Mononuclear cell (primary cell): ENCODE data around the gene ATXN7. TPM values are rescaled to one million over a fixed set of nuclear protein-coding genes. Genes with fewer than 3 reads are reported as not detected.

Source experiments
- H3K27me3 ChIP-seq: 2 replicates; pipeline ENCODE4 v1.6.0; 2011; ENCODE audit warnings: low read length, control low read depth; ENCODE audit not compliant: insufficient read depth
- H3K4me1 ChIP-seq: 2 replicates; pipeline ENCODE4 v1.5.1; 2011; ENCODE audit warnings: mild to moderate bottlenecking, low read length, control low read depth; ENCODE audit not compliant: insufficient read depth
- H3K4me3 ChIP-seq: 2 replicates; pipeline ENCODE4 v1.5.1; 2011; ENCODE audit warnings: mild to moderate bottlenecking, low read length, moderate library complexity
- H3K9me3 ChIP-seq: 2 replicates; pipeline ENCODE4 v1.5.1; 2011; ENCODE audit warnings: low read depth, mild to moderate bottlenecking, control low read depth, low read length
- total RNA-seq: library from RNA; depleted of rRNA; stranded (reverse); fragments of >200 nt; gene quantifications from one replicate; pipeline ENCODE4 v1.2.3, GENCODE V29; 2012

Gene ATXN7
- total RNA-seq, 1 donor: 121 TPM

DNA sequence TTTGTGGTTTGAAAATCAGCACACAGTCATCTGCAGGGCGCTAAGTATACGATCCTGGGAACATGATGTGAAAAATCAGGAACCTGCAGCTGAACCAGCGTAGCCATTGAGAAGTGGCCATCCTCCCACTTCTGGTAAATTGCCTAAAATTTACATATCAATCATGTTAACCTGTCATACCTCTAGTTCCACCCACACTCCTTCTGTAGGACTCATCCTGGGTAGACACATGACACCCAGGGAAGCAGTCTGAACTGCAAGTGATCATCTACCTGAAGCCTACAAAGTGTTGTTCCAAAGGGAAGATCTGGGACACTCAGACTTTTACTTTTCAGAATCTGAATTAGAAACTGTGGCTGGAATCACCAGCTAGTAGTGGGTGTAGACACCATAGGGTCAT, 165.1 kb downstream of the ATXN7 start:
- peaks cover 30% of the 10 kb centered on the region for H3K27me3 ChIP-seq
- H3K4me1 ChIP-seq: peaks cover 13% of the 10 kb centered on the region
- no peaks in the 10 kb centered on the region for H3K9me3 ChIP-seq
- no peak overlapping the region for H3K4me3 ChIP-seq

GRCh38 chr3:64029287-64029686, 165.6 kb downstream of the ATXN7 start:
- Histone ChIP-seq H3K4me3 (no peak overlapping the region), H3K9me3 (no peaks in the 10 kb centered on the region), H3K4me1 (peaks cover 10% of the 10 kb centered on the region), H3K27me3 (peaks cover 30% of the 10 kb centered on the region)

DNA sequence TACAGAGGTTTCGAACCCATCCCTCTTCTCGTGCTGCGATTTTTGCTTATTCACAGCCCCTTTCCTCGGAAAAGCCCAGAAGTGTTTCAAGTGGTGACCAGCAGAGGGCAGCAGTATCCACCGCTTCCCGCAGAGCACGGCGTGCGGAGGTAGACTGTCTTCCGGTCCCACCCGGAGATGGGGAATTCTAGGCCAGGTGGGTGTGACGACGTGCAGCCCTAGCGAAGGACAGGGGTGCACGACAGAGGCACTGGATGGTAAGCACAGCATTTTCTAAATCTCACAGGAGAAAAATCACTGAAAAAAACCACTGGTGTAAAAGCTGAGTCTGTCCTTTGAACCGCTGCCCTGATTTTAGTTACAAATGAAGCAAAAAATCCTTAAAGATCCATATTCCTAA, 167.1 kb downstream of the ATXN7 start:
- Histone ChIP-seq H3K9me3 (no peaks in the 10 kb centered on the region), H3K4me3 (peak overlapping the region; percentile 29), H3K27me3 (peaks cover 30% of the 10 kb centered on the region), H3K4me1 (peaks cover 10% of the 10 kb centered on the region)

DNA sequence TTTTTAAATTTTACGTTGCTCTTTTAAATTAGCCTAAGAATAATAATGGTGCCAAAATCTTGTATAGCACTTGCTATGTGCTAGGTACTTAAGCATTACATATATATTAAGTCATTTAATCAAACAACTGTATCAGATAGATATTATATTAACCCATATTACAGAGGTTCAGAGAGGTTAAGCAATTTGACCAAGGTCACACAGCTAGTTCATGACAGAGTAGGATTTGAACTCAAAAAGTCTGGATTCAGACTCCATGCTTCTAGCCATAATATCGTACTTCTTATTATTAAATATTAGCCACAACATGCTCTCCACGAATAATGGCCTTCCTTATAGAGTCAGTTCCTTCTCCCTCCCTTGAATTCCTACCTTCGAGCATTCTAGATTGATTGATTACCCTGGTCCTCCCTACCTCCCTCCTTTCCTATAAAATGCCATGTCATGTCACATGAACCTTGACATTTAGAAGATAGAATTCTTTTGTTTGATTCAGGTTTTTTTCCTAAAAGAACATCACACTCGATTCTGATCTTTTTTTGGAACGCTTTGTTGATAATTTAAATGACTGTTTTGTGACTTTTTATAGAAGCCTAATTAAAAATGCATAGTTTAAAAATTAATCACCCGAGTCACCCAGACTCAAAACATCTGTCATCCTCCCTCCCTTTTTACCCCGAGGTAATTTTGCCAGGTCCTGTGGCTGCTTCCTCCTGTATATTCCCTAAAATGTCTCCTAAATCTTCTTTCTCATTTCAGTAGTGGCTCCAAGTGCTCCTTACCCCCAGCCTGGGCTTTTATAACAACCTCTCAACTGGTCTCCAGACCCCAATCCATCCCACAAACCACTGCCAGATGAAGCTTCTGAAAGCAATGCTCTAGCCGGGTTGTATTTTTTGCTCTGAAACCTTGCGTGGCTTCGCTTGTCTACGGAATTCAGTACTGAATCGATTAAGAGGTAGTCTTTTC, 168.2 kb downstream of the ATXN7 start:
- H3K4me1 ChIP-seq: peaks cover 10% of the 10 kb centered on the region
- H3K27me3 ChIP-seq: peaks cover 29% of the 10 kb centered on the region
- H3K9me3 ChIP-seq: no peaks in the 10 kb centered on the region
- no peak overlapping the region for H3K4me3 ChIP-seq

DNA sequence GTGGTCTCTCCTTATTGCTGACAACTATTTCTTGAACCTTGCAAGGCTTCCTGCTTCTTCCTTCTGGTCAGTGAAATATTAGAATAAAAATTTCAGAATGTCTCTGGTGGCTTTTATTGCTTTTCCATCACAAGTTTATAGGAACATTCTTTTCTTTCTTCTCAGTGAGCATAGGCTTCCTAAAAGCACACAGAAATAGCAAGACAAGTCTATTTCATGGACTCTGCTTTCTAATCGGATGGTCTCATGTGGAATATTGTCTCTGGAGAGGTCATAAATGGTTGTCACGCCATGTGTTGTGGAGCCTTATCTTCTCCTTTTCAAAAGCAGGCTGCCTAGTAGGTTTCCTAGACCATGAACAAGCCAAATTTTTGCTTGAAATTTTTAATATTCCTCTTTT, 169.4 kb downstream of the ATXN7 start:
- H3K4me3 ChIP-seq: no peak overlapping the region
- H3K4me1 ChIP-seq: peaks cover 10% of the 10 kb centered on the region
- H3K9me3 ChIP-seq: no peaks in the 10 kb centered on the region
- H3K27me3 ChIP-seq: peaks cover 21% of the 10 kb centered on the region

GRCh38 chr3:64037084-64037483, 173.4 kb downstream of the ATXN7 start:
- Histone ChIP-seq H3K4me1 (peaks cover 3% of the 10 kb centered on the region), H3K27me3 (no peaks in the 10 kb centered on the region), H3K4me3 (no peak overlapping the region), H3K9me3 (no peaks in the 10 kb centered on the region)

DNA sequence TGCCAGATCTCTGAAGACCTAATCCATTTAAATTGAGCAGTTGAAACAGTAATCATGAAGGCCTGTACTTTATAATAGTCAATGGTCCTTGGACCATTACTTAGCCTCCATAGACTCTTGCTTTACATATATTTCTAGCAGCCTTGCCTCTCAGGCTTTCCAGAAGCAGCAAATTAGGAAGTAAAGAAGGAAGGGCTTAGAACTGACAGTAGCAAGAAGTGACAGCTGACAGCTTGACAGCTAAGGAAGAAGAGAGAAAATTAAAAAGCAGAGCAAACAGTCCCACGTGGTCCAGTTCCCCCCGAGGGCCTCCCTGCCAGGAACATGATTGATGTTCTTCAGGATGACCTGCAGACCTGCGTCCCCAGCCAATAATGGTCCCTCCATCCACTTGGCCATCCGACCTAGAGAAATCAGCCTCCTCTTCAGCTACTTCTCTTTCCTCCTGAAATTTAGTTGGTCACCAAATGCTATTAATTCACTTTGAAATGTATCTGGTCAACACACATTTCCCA, 174.6 kb downstream of the ATXN7 start:
- no peaks in the 10 kb centered on the region for H3K9me3 ChIP-seq
- H3K4me3 ChIP-seq: no peak overlapping the region
- peaks cover 3% of the 10 kb centered on the region for H3K4me1 ChIP-seq
- peaks cover 6% of the 10 kb centered on the region for H3K27me3 ChIP-seq

- peaks cover 3% of the 10 kb centered on the region for H3K4me1 ChIP-seq
- H3K27me3 ChIP-seq: peaks cover 6% of the 10 kb centered on the region
- H3K9me3 ChIP-seq: no peaks in the 10 kb centered on the region
- H3K4me3 ChIP-seq: no peak overlapping the region
Measured at GRCh38 chr3:64039332-64039731, 175.7 kb downstream of the ATXN7 start.

- peaks cover 6% of the 10 kb centered on the region for H3K27me3 ChIP-seq
- H3K4me3 ChIP-seq: no peak overlapping the region
Measured at GRCh38 chr3:64039981-64040733, 176.5 kb downstream of the ATXN7 start.

GRCh38 chr3:64042952-64043351, 179.3 kb downstream of the ATXN7 start:
- peaks cover 6% of the 10 kb centered on the region for H3K27me3 ChIP-seq
- H3K4me3 ChIP-seq: no peak overlapping the region
- H3K4me1 ChIP-seq: peaks cover 3% of the 10 kb centered on the region
- no peaks in the 10 kb centered on the region for H3K9me3 ChIP-seq

More at GRCh38 chr3:64039981-64040733, 176.5 kb downstream of the ATXN7 start:
- no peaks in the 10 kb centered on the region for H3K9me3 ChIP-seq
- peaks cover 3% of the 10 kb centered on the region for H3K4me1 ChIP-seq

DNA sequence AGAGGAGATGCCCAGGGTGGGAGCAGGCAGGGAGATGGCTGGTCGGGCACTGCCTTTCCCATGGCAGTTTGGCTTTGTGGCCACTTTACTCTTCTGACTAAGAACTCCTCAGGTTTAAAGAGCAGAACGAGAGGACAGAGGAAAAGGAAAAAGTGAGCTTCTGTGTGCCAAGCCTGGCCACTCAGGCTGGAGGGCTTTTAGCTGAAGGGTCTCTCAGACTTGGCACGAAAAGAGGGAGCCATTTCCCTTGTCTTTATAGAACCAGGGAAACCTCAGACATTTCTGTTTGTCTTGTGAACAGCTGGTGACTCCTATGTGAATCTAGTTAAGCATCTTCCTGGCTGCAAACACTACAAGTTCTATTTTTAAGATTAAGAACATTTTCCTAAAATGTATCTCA, 182.9 kb downstream of the ATXN7 start:
- no peaks in the 10 kb centered on the region for H3K9me3 ChIP-seq
- H3K4me1 ChIP-seq: peaks cover 3% of the 10 kb centered on the region
- H3K4me3 ChIP-seq: no peak overlapping the region
- H3K27me3 ChIP-seq: peaks cover 6% of the 10 kb centered on the region

GRCh38 chr3:64046996-64047594, 183.4 kb downstream of the ATXN7 start:
- Histone ChIP-seq H3K27me3 (peaks cover 6% of the 10 kb centered on the region), H3K4me1 (peaks cover 3% of the 10 kb centered on the region)

DNA sequence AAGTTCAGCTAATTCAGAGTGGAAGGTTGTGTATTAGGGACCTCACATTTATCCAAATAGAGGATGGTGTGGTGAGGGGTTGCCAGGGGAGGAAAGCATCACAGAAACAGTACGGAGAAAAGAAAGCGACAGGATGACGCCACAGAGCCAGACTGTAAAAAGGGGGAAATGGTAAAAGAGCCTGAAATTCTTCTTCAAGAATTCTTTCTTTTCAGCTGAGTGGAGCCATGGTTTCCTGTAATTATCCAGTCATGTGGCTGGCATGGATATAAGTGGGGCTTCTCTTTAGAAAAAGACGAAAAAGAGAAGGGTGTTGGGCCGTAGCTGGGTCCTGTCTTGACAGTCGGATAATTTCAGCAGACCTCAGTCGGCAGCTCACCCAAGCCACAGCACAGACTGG, 184.1 kb downstream of the ATXN7 start:
- H3K27me3 ChIP-seq: peaks cover 1% of the 10 kb centered on the region
- H3K9me3 ChIP-seq: no peaks in the 10 kb centered on the region
- peaks cover 3% of the 10 kb centered on the region for H3K4me1 ChIP-seq
- H3K4me3 ChIP-seq: no peak overlapping the region

More at GRCh38 chr3:64046996-64047594, 183.4 kb downstream of the ATXN7 start:
- Histone ChIP-seq H3K9me3 (no peaks in the 10 kb centered on the region), H3K4me3 (no peak overlapping the region)

DNA sequence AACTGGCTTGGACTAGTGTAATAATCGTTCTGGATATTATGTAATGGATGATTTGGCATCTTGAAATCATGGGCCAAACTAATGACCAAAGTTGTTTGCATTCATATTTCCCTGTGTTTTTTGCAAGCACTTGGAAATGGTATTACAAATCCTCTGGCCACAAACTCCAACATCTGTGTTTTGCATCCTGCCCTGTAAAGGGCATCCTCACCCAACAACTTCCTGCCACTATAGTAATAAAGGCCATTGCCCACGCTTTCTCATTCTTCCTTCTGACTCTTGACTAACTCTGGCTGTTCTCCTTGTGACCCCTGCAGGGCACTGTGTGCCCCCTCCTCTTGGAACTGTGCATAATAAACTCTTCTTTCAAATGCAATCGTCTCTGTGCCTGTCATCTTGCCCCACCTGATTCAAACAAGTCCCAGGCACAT, 185.0 kb downstream of the ATXN7 start:
- Histone ChIP-seq H3K4me3 (no peak overlapping the region), H3K4me1 (peaks cover 3% of the 10 kb centered on the region)

GRCh38 chr3:64049136-64049535, 185.5 kb downstream of the ATXN7 start:
- no peaks in the 10 kb centered on the region for H3K9me3 ChIP-seq
- H3K27me3 ChIP-seq: no peaks in the 10 kb centered on the region
- H3K4me1 ChIP-seq: peaks cover 3% of the 10 kb centered on the region
- no peak overlapping the region for H3K4me3 ChIP-seq

More for the DNA sequence above, 185.0 kb downstream of the ATXN7 start:
- Histone ChIP-seq H3K27me3 (no peaks in the 10 kb centered on the region), H3K9me3 (no peaks in the 10 kb centered on the region)
